ENCODE data around the gene ATRIP.
A peak's percentile ranks its signal among the peaks of the same experiment; 100 is the strongest.

ATRIP gene

DNA sequence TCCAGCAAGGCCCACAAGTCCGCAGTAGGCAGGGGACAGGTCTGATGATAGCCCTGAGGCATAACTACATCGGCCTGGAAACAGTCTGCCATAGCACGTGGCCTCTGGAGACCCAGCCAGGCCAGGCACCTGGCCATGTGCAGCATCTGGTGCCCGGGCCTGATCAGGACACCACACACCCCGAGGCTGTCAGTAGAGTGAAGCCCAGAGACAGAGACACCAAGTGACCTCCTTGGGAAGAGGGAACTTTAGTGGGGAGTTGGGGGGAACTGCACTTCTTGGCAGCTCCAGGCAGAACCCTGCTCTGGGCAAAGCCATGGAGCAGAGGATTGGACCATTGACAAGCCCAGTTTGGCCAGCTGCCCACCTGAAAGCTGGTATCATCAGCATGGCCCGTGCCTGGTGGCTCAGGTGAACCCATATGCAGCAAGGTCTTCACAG is 56.2 kb downstream of the ATRIP start:
- Histone ChIP-seq H3K9me3 (ENCODE audit: low read length) (no peaks in the 10 kb centered on the region), H3K4me3 (ENCODE audit: low read depth in 1 of 2, low read length in 2 of 2) (peak overlapping the region in 1 of 2 donors; percentile 68), H3K27ac (ENCODE audit: low read depth, low read length) (peak overlapping the region; percentile 89), H3K4me1 (ENCODE audit: insufficient read depth, low read length) (peaks cover 20% of the 10 kb centered on the region), H3K9ac (ENCODE audit: low read length) (no peak overlapping the region), H3K36me3 (ENCODE audit: insufficient read depth, low read length) (no peaks in the 10 kb centered on the region), H3K27me3 (ENCODE audit: control insufficient read depth in 1 of 2, insufficient read depth in 2 of 2, low read length in 2 of 2) (no peaks in the 10 kb centered on the region)

DNA sequence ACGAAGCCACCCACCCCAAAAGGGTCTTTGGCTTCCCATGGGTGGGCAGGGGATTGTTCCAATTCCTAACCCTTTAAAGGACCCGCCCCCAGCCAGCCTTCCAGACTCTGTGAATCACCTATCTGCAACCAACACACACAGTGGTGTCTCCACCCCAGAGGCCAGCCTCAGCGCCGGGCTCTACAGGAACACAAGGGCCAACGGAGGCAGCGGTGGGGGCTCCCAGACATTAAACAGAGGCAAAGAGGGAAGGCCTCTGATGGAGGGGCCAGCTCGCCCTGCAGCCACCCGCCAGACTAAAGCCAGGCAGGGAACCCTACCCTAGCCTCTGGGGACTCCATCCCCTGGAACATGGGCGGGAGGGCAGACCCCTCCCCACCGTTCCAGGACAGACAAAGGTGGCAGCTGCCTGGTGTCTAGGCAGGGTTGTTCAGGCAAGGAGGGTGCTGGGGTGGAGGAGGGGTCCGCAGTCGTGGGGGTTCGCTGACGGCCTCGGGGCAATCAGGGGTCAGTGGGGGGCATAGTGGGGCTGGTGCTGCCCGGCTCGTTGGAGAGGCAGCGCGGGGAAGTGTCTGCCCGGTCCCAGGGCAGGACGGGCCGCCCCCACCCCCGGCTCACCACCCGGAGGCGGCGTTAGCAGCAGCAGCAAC is 57.0 kb downstream of the ATRIP start:
- Histone ChIP-seq H3K27me3 (ENCODE audit: control insufficient read depth in 1 of 2, insufficient read depth in 2 of 2, low read length in 2 of 2) (no peaks in the 10 kb centered on the region), H3K9me3 (ENCODE audit: low read length) (no peaks in the 10 kb centered on the region), H3K4me3 (ENCODE audit: low read depth in 1 of 2, low read length in 2 of 2) (peak overlapping the region; percentile 66 to 68), H3K27ac (ENCODE audit: low read depth, low read length) (peak overlapping the region; percentile 89), H3K4me1 (ENCODE audit: insufficient read depth, low read length) (peaks cover 20% of the 10 kb centered on the region), H3K9ac (ENCODE audit: low read length) (peak overlapping the region; percentile 61), H3K36me3 (ENCODE audit: insufficient read depth, low read length) (no peaks in the 10 kb centered on the region)

DNA sequence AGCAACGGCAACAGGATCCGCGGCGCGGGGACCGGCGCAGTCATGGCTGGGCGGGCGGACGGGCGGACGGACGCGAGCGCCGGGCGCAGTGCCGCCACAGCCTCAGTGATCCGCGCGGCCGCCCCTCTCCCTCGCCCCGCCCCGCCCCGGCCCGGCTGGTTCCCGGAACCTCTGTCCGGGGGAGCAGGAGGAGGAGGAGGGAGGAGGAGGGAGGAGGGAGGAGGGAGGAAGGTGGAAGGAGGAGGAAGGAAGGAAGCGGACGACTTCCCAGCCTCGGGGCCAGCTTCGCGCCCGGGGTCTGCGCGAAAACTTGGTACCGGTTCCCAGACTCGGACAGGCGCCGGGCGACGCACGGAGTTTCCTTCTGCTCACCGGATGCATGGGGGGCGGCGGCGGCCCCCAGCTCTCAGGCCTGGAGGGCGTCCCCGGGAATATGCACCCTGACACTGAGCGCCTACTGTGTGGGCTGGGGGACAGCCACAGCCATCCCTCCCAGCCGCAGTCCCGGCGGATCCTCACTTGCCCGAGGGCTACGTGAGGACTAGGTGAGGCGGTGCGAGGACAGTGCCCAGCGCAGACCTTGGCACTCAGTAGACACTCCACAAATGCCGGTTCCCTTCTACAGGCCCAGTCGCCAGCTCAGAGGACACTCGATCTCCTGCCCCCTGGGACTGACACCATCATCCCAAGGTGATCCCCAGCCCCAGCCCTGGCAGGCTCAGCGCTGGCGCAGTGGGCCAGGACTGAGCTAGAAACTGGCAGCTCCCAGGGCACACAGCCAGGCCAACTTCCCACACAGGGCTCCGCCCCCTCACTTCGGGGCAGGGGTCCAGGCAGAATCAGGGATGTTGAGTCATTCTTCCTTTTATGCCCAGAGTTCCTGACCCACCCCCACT is 57.8 kb downstream of the ATRIP start, which contains the start of gene SHISA5:
Gene SHISA5 (minus strand): TSS at position 124 of the 896 bp plus-strand sequence. CDS start 80 bp downstream, at position 44.
- peaks cover 20% of the 10 kb centered on the region for H3K4me1 ChIP-seq (ENCODE audit: insufficient read depth, low read length)

DNA sequence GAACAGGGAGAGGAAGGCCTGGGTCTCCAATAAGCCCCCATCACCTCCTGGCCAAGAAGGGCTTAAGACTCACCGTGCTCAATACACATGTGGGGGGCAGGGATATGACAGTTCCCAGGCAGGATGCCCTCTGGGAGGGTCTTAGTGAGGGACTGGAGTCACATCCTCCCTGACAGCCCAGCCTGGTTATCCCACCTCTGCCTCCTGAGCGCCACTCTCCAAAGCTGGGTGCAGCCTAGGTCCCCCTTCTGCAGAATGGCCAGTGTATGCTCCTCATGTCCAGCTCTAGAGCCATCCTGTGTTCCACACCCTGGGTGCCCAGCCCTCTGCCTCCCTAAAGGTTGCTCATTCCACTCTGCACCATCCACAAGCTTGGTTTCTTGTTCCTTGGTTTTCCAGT is 58.6 kb downstream of the ATRIP start:
- H3K4me3 ChIP-seq (ENCODE audit: low read depth in 1 of 2, low read length in 2 of 2): peak overlapping the region in 1 of 2 donors; percentile 68

More for the DNA sequence above, 57.8 kb downstream of the ATRIP start, which contains the start of gene SHISA5:
- Histone ChIP-seq H3K27ac (ENCODE audit: low read depth, low read length) (peak within 1 kb of the TSS; percentile 89), H3K27me3 (ENCODE audit: control insufficient read depth in 1 of 2, insufficient read depth in 2 of 2, low read length in 2 of 2) (no peaks in the 10 kb centered on the region), H3K9ac (ENCODE audit: low read length) (peak within 1 kb of the TSS; percentile 61), H3K9me3 (ENCODE audit: low read length) (no peaks in the 10 kb centered on the region), H3K4me3 (ENCODE audit: low read depth in 1 of 2, low read length in 2 of 2) (peak within 1 kb of the TSS; percentile 66 to 68), H3K36me3 (ENCODE audit: insufficient read depth, low read length) (no peaks in the 10 kb centered on the region)

DNA sequence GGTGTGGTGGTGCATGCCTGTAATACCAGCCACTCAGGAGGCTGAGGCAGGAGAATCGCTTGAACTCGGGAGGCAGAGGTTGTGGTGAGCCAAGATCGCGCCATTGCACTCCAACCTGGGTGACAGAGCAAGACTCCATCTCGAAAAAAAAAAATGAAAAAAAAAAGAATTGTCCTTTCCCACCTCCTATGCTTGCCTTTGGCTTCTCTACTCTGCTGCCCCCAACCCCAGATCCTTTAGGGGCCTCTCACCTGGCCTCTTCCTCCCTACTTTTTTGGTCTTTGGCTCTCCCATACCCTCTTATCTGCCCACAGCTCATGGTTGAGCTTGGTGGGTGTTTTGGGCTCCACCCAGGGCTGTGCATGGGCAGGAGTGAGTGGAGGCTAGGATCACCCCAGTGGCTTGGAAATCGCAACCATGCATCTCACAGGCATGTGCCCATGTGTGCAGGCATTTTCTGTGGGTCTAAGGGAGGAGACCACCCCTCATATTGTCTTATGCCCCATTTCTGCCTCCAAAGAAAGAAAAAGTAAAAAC is 59.5 kb downstream of the ATRIP start:
- Histone ChIP-seq H3K27ac (ENCODE audit: low read depth, low read length) (no peak overlapping the region), H3K27me3 (ENCODE audit: control insufficient read depth in 1 of 2, insufficient read depth in 2 of 2, low read length in 2 of 2) (no peaks in the 10 kb centered on the region), H3K9me3 (ENCODE audit: low read length) (no peaks in the 10 kb centered on the region), H3K36me3 (ENCODE audit: insufficient read depth, low read length) (no peaks in the 10 kb centered on the region), H3K4me3 (ENCODE audit: low read depth in 1 of 2, low read length in 2 of 2) (no peak overlapping the region), H3K4me1 (ENCODE audit: insufficient read depth, low read length) (peaks cover 20% of the 10 kb centered on the region), H3K9ac (ENCODE audit: low read length) (no peak overlapping the region)

More for the DNA sequence above, 58.6 kb downstream of the ATRIP start:
- Histone ChIP-seq H3K4me1 (ENCODE audit: insufficient read depth, low read length) (peaks cover 20% of the 10 kb centered on the region), H3K9me3 (ENCODE audit: low read length) (no peaks in the 10 kb centered on the region), H3K27me3 (ENCODE audit: control insufficient read depth in 1 of 2, insufficient read depth in 2 of 2, low read length in 2 of 2) (no peaks in the 10 kb centered on the region), H3K9ac (ENCODE audit: low read length) (peak overlapping the region; percentile 16), H3K27ac (ENCODE audit: low read depth, low read length) (peak overlapping the region; percentile 89), H3K36me3 (ENCODE audit: insufficient read depth, low read length) (no peaks in the 10 kb centered on the region)

DNA sequence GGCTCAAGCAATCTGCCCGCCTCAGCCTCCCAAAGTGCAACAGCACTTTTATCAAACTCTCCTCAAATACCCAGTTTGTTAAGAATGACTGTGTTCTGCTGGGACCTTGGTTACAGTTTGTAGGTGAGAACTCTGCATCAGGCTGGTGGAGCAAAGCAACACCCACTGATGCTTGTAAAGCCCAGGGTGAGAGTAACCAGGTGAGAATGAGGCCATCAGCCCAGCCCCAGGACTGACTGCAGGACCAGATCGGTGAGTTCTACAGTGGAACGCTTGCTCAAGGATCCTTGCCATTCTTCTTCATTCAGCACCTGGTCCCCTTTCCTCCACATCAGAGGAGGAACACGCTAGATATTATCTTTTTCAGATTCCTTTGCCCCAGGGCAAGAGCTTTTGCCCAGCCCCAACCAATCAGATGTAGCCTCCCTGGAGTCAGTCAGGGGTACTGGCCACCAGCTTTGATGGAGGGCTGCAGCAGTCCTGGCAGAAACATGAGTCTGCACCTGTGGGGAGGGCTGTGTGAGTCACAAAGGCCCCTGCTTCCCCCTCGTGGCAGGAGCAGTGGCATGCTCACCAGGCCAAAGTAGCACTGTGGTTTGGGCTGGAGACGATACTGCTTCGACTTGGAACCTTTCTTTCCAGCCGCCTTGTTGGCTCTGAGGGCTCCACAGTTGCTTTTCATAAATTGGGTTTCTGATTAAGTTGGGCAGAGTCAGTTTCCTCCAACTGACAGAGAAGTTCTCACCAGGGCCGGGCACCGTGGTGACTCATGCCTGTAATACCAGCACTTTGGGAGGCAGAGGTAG is 60.9 kb downstream of the ATRIP start:
- Histone ChIP-seq H3K27ac (ENCODE audit: low read depth, low read length) (no peak overlapping the region), H3K9ac (ENCODE audit: low read length) (no peak overlapping the region), H3K4me1 (ENCODE audit: insufficient read depth, low read length) (peaks cover 20% of the 10 kb centered on the region), H3K9me3 (ENCODE audit: low read length) (no peaks in the 10 kb centered on the region), H3K27me3 (ENCODE audit: control insufficient read depth in 1 of 2, insufficient read depth in 2 of 2, low read length in 2 of 2) (no peaks in the 10 kb centered on the region), H3K4me3 (ENCODE audit: low read depth in 1 of 2, low read length in 2 of 2) (no peak overlapping the region), H3K36me3 (ENCODE audit: insufficient read depth, low read length) (no peaks in the 10 kb centered on the region)

DNA sequence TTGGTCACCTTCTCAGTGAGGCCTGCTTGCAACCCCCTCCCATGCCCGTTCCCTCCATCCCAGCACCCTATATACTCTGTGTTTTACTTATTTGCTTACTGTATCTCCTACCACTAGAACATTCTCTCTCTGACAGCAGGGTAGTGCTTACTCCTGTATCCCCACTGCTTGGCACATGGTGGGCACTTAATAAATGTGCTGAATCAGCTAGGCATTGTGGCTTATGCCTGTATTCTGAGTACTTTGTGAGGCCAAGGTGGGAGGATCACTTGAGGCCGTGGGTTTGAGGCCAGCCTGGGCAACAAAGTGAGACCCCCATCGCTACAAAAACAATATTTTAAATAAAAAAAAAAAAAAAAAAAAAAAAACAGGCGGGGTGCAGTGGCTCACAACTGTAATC is 65.0 kb downstream of the ATRIP start:
- Histone ChIP-seq H3K27ac (ENCODE audit: low read depth, low read length) (no peak overlapping the region), H3K4me3 (ENCODE audit: low read depth in 1 of 2, low read length in 2 of 2) (no peak overlapping the region), H3K9me3 (ENCODE audit: low read length) (no peaks in the 10 kb centered on the region), H3K27me3 (ENCODE audit: control insufficient read depth in 1 of 2, insufficient read depth in 2 of 2, low read length in 2 of 2) (no peaks in the 10 kb centered on the region), H3K9ac (ENCODE audit: low read length) (no peak overlapping the region), H3K4me1 (ENCODE audit: insufficient read depth, low read length) (no peaks in the 10 kb centered on the region), H3K36me3 (ENCODE audit: insufficient read depth, low read length) (no peaks in the 10 kb centered on the region)

DNA sequence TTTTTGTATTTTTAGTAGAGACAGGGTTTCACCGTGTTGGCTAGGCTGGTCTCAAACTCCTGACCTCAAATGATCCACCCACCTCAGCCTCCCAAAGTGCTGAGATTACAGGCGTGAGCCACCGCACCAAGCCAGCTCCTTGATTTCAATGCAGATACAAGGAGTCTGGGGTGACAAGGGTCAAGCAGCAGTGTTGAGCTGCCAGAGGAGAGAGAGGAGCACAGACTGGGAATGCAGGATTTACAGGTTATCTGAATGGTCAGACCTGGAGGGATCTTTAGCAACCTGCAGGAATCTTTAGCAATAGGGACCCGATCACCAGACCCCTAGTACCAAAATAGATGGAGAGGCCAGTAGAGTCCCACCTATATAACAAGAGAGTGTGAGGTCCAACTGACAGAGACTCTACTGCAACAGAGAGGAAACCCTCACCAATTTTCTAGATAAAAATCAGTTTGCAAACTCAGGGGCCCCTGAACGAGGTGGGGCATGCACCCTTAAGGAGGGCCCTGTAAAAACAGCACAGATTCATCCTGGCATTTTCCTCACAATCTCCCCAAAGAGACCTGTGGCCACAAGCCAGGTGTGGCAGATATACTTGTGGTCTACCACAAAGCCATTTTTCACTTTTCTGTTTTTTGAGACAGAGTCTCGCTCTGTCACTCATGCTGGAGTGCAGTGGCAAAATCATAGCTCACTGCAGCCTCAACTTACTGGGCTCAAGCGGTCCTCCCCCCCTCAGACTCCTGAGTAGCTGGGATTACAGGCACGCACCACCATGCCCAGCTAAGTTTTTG is 68.1 kb downstream of the ATRIP start:
- Histone ChIP-seq H3K4me1 (ENCODE audit: insufficient read depth, low read length) (no peaks in the 10 kb centered on the region), H3K4me3 (ENCODE audit: low read depth in 1 of 2, low read length in 2 of 2) (no peak overlapping the region), H3K27me3 (ENCODE audit: control insufficient read depth in 1 of 2, insufficient read depth in 2 of 2, low read length in 2 of 2) (no peaks in the 10 kb centered on the region), H3K9me3 (ENCODE audit: low read length) (no peaks in the 10 kb centered on the region), H3K36me3 (ENCODE audit: insufficient read depth, low read length) (no peaks in the 10 kb centered on the region), H3K9ac (ENCODE audit: low read length) (no peak overlapping the region), H3K27ac (ENCODE audit: low read depth, low read length) (no peak overlapping the region)

All from muscle layer of colon (tissue), 2 donors.